Prostate gland (tissue), 2 donors: ENCODE data around the gene AGBL4.

ENCODE experiments used
- POLR2A ChIP-seq: fragments of 450-650 bp; IDR thresholded peaks from one replicate; pipeline ENCODE4 v1.6.1; 2016; ENCODE audit warnings: antibody characterized with exemption, mild to moderate bottlenecking
- TF ChIP-seq, protein P1 (sequence below), 4 experiments: fragments of 200-600 bp in 2 of 4; fragments of 450-650 bp in 2 of 4; sonication (generic) in 2 of 4; IDR thresholded peaks; 1 replicate in 3 of 4; 2 replicates in 1 of 4; pipeline ENCODE4 v1.5.1; 2016 to 2019; ENCODE audit warnings: antibody characterized with exemption in 4 of 4, mild to moderate bottlenecking in 2 of 4, moderate library complexity in 2 of 4

DNA sequence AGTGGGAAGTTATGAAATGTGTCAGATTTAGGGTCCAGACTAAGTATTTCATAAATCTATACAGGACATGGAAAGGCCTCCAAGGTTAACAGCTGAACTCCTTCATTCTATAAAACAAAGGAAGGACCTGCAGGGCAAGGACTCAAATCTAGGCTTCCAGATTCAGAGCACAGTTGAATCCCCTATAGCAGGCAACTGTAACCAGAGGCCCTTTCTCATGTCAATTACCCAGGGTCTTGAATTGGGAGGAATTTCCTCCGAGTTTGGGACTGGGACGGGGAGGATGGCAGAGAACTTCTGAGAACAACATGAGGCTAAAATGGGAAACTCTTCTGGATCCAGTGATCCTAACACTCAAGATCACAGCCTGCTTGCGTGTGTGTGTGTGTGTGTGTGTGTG is 1134.1 kb downstream of the AGBL4 start:
- TF ChIP-seq, protein P1, sequence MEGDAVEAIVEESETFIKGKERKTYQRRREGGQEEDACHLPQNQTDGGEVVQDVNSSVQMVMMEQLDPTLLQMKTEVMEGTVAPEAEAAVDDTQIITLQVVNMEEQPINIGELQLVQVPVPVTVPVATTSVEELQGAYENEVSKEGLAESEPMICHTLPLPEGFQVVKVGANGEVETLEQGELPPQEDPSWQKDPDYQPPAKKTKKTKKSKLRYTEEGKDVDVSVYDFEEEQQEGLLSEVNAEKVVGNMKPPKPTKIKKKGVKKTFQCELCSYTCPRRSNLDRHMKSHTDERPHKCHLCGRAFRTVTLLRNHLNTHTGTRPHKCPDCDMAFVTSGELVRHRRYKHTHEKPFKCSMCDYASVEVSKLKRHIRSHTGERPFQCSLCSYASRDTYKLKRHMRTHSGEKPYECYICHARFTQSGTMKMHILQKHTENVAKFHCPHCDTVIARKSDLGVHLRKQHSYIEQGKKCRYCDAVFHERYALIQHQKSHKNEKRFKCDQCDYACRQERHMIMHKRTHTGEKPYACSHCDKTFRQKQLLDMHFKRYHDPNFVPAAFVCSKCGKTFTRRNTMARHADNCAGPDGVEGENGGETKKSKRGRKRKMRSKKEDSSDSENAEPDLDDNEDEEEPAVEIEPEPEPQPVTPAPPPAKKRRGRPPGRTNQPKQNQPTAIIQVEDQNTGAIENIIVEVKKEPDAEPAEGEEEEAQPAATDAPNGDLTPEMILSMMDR (IDR thresholded peaks at IDR 0.05): no peak
- no peak for TF ChIP-seq POLR2A
